Ishikawa (cell line): ENCODE measurements around the gene KCNAB1.

Experiments used
- CEBPB ChIP-seq: IDR thresholded peaks from 2 replicates; pipeline ENCODE4 v1.6.1; 2012
- EP300 ChIP-seq: IDR thresholded peaks from 2 replicates; pipeline ENCODE4 v1.6.1; 2012; ENCODE audit warnings: borderline replicate concordance
- RAD21 ChIP-seq: IDR thresholded peaks from 2 replicates; pipeline ENCODE4 v1.6.1; 2012; ENCODE audit warnings: low read depth
- REST ChIP-seq: IDR thresholded peaks from 2 replicates; pipeline ENCODE4 v1.6.1; 2012; ENCODE audit warnings: low read depth, mild to moderate bottlenecking
- TAF1 ChIP-seq: IDR thresholded peaks from 2 replicates; pipeline ENCODE4 v1.6.1; 2012; ENCODE audit warnings: low read depth, mild to moderate bottlenecking
- YY1 ChIP-seq: IDR thresholded peaks from 2 replicates; pipeline ENCODE4 v1.6.1; 2012; ENCODE audit warnings: low read depth
- TF ChIP-seq, protein P1 (sequence below): IDR thresholded peaks from 2 replicates; pipeline ENCODE4 v1.6.1; 2012

DNA sequence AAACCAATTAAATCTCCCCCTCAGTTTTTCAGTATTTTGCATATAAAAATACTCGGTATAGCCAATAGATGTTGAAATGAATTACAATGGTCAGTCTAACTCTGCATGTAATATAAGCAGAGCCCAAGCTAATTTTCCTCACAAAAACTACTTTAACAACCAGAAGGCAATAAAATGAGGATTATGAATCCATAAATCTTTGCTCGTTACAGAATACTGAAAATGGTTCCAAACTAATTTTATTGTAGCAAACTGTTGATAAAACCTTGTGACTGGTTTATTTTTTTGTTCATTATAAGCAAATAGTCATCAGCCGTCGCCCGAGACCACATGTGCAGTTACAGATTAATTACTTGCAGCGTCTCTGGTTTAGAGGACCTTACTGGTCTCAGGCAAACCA is 251.3 kb downstream of the KCNAB1 start:
- TF ChIP-seq REST = no peak
- TF ChIP-seq RAD21 = no peak
- no peak for TF ChIP-seq EP300
- no peak for TF ChIP-seq YY1
- TF ChIP-seq CEBPB = no peak
- TF ChIP-seq, protein P1, sequence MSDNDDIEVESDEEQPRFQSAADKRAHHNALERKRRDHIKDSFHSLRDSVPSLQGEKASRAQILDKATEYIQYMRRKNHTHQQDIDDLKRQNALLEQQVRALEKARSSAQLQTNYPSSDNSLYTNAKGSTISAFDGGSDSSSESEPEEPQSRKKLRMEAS = no peak
- no peak for TF ChIP-seq TAF1
